HG02970 (cell line): Measurements from ENCODE around the gene FHIP1A.

Experiments used
- ATAC-seq: cut with Tn5 transposase; IDR thresholded peaks from one replicate; pipeline ENCODE4 v1.9.1; 2021; ENCODE audit warnings: mild to moderate bottlenecking, moderate library complexity, moderate number of reproducible peaks; ENCODE audit not compliant: unreplicated experiment, low FRiP score

The FHIP1A gene

GRCh38 chr4:151417164-151417571 lies 8.2 kb downstream of the FHIP1A start:
- ATAC-seq, result no peak

- ATAC-seq, result no peak
These were observed 8.9 kb downstream of the FHIP1A start for GRCh38 chr4:151417766-151418376.

- no peak for ATAC-seq
These were observed 9.4 kb downstream of the FHIP1A start for GRCh38 chr4:151418385-151418784.

- no peak for ATAC-seq
These were observed 9.9 kb downstream of the FHIP1A start for GRCh38 chr4:151418856-151419255.

- ATAC-seq, result no peak
These were observed 11.4 kb downstream of the FHIP1A start for GRCh38 chr4:151420250-151420807.

DNA sequence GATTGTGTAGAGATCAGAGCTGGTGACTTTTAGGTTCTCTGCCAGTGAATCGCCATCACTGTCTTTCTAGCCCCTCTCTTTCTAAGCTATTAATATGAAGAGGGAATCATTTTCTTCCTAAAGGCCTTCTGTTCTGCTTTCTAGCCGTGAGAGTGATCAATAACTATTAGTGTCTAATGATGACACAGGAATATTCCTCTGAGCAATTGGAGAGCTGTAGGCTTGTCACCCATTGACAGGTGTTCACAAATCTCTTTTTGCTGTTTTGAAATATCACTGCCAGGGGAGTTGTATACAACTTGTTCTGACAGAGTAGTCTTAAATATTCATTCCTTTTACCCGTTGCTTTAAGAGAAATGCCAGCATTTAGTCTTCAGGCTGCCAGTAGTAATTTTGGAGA lies 13.9 kb downstream of the FHIP1A start:
- ATAC-seq, result no peak

GRCh38 chr4:151426513-151426912 lies 17.5 kb downstream of the FHIP1A start:
- no peak for ATAC-seq

- no peak for ATAC-seq
These were observed 18.3 kb downstream of the FHIP1A start for GRCh38 chr4:151427266-151427665.

DNA sequence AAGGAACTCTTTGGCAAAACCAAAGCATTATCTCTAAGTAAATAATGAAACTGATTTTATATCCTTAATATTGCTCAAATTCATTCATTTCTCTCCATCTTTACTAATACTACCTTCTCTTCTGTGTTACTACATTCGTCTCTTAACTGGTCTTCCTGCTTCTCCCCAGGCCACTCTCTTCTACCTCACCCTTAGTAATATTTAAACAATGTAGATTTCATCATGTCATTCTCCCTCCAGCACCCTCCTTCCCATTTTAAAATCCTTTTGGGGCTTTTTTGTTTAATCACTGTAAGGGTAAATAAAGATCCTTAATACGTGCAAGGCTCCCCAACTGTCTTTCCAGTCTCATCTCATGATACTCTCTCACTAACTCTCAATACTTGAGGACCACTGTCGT lies 19.4 kb downstream of the FHIP1A start:
- ATAC-seq, result no peak

GRCh38 chr4:151429957-151430570 lies 21.1 kb downstream of the FHIP1A start:
- no peak for ATAC-seq

- ATAC-seq, result no peak
These were observed 21.9 kb downstream of the FHIP1A start for GRCh38 chr4:151430740-151431457.

- no peak for ATAC-seq
These were observed 22.8 kb downstream of the FHIP1A start for GRCh38 chr4:151431728-151432127.

- no peak for ATAC-seq
These were observed 23.7 kb downstream of the FHIP1A start for GRCh38 chr4:151432654-151433053.

DNA sequence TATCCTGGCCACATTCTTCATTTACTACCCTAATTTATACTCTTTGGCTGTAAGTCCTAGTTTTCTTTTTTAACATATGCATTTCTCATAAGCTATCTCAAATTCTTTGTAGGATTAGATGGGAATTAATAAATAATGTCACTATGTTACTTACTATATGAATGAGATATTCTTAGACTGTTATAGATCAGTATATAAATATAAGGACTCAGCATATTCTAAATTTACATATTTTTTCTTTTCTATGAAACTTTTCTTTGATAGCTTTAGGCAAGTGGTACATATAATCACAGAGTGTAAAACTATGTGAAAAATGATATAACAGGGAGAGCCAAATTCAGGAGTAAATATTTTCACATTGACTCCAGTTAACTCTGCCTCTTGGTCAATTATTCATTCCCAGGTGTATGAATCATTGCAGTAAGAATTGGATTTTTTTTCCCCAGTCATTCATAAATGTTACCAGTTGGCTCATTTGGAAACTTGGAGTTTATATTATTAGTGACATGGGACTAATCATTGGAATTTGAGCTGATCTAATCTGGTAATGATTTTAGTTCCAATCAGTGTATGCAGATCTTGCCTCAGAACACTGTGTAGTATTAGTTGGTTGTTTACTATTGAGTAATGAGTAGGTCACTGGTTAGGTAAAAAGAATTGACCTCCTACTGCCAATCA lies 25.3 kb downstream of the FHIP1A start:
- ATAC-seq, result no peak

DNA sequence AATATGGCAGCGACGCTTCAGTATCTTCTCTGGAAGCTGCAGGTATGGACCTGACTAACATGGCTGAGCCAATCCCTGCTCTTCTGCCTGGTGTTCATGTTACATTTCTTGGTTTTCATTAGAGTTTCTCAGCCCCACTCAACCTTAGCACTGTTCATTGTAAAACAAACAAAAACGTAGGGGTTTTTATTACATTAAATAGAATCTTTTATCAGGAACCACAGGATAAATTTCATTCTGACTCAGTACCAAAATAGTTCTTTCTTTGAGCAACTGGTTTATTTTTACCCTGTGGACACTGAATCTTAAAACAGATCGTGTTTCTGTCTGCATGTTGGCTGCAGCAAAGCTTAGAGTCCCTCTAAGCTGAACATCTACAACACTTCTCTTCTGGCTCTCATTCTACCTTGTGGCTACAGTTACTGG lies 27.1 kb downstream of the FHIP1A start:
- ATAC-seq, result no peak

DNA sequence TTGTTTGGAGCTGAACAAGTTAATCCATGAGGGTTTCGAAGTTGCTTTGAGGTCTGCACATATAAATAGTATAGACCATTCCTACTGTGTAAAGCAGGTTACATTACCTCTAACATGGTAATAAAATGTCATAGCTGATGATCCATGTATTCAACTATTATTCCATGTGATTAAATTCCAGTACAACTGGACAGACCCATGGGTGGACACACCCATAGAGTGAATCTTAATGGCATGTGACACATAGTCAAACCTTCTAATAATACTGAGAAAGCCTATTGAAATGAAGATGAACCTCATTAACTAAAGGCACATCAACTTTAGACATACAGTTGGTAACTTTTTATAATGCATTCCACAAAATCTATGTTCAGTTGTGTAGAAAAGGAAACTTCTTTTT lies 28.5 kb downstream of the FHIP1A start:
- ATAC-seq, result no peak

GRCh38 chr4:151438154-151438553 lies 29.2 kb downstream of the FHIP1A start:
- no peak for ATAC-seq

DNA sequence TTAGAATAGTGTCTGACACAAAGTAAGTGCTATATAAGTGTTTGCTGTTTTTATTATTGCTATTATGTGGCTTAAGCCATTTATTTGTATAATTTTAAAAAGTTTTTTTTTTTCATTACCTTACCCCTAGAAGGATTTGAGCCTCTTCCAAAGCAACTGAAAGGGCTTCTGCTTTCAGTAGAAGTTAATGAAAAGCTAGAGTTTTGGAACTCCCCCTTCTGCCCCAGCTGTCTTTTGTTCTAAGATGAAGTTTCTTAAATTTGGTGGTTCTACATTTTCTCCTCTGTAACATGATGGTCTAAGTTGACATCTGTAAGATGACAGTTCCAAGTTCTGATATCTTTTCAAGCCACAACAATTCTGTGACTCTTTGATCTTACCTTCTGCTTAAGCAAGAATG lies 30.3 kb downstream of the FHIP1A start:
- no peak for ATAC-seq

GRCh38 chr4:151442002-151442401 lies 33.0 kb downstream of the FHIP1A start:
- ATAC-seq, result no peak

- no peak for ATAC-seq
These were observed 34.3 kb downstream of the FHIP1A start for GRCh38 chr4:151443247-151443646.

- ATAC-seq, result no peak
These were observed 34.8 kb downstream of the FHIP1A start for GRCh38 chr4:151443752-151444151.
